NB4 (cell line): ENCODE measurements around the gene ATP9B.
A peak's percentile ranks its signal among the peaks of the same experiment; 100 is the strongest.

Experiments used
- DNase-seq: peaks from one replicate; pipeline ENCODE4 v3.0.0; 2010; ENCODE audit warnings: low read depth
- H3K4me3 ChIP-seq: one replicate; pipeline ENCODE4 v1.5.1; 2011; ENCODE audit warnings: mild to moderate bottlenecking, low read depth, low read length, moderate library complexity
- CTCF ChIP-seq: IDR thresholded peaks from one replicate; pipeline ENCODE4 v1.5.1; 2012; ENCODE audit warnings: low read depth, low read length
- MAX ChIP-seq: IDR thresholded peaks from 2 replicates; pipeline ENCODE4 v1.6.1; 2011; ENCODE audit warnings: low read depth, low read length
- MYC ChIP-seq: IDR thresholded peaks from 2 replicates; pipeline ENCODE4 v1.6.1; 2011; ENCODE audit warnings: low read depth, low read length
- POLR2A ChIP-seq: IDR thresholded peaks from 2 replicates; pipeline ENCODE4 v1.6.1; 2011; ENCODE audit warnings: mild to moderate bottlenecking; ENCODE audit not compliant: insufficient read length; ENCODE audit errors: extremely low read depth

The ATP9B gene

GRCh38 chr18:79344208-79344581 lies 275.0 kb downstream of the ATP9B start:
- H3K4me3 ChIP-seq = no peak overlapping the region
- DNase-seq = no peak
- TF ChIP-seq MAX (no peak), POLR2A (no peak), MYC (no peak), CTCF (no peak)

GRCh38 chr18:79345366-79345765 lies 276.2 kb downstream of the ATP9B start:
- H3K4me3 ChIP-seq = no peak overlapping the region
- TF ChIP-seq MYC (no peak), CTCF (no peak), MAX (no peak), POLR2A (no peak)
- no peak for DNase-seq

- H3K4me3 ChIP-seq = no peak overlapping the region
- no peak for DNase-seq
- TF ChIP-seq POLR2A = no peak
These were observed 276.8 kb downstream of the ATP9B start for GRCh38 chr18:79345981-79346380.

GRCh38 chr18:79348066-79348465 lies 278.9 kb downstream of the ATP9B start:
- DNase-seq = no peak
- TF ChIP-seq CTCF = no peak
- TF ChIP-seq MYC = no peak
- TF ChIP-seq POLR2A = no peak
- no peak for TF ChIP-seq MAX
- H3K4me3 ChIP-seq = no peak overlapping the region

- DNase-seq = no peak
- H3K4me3 ChIP-seq = no peak overlapping the region
- TF ChIP-seq MAX (no peak), MYC (no peak)
These were observed 283.2 kb downstream of the ATP9B start for GRCh38 chr18:79352432-79352831.

GRCh38 chr18:79353267-79353666 lies 284.1 kb downstream of the ATP9B start:
- TF ChIP-seq MYC (no peak), MAX (no peak), CTCF (no peak), POLR2A (no peak)
- H3K4me3 ChIP-seq = no peak overlapping the region
- DNase-seq = peak; percentile 16

GRCh38 chr18:79354350-79354749 lies 285.2 kb downstream of the ATP9B start:
- no peak for DNase-seq
- no peak overlapping the region for H3K4me3 ChIP-seq
- TF ChIP-seq CTCF (no peak), MAX (no peak), POLR2A (no peak), MYC (no peak)
